PC-3 (cell line): ENCODE data around the gene ZSWIM4. TPM values are rescaled to one million over a fixed set of nuclear protein-coding genes. Genes with fewer than 3 reads are reported as not detected.
"Not testable (repeated sequence)": the region's sequence is repeated elsewhere in the genome, so short reads cannot be mapped to it uniquely, and the experiment has no call there.

Source experiments
- ATAC-seq: fragments of 200-7000 bp; cut with Tn5 transposase; 2 replicates; pipeline ENCODE4 v1.9.1; 2020; ENCODE audit warnings: mild to moderate bottlenecking, moderate library complexity
- BruUV-seq: library from RNA; stranded (reverse); fragments of 400-500 nt; replicated peaks from 2 replicates; lab custom pipeline; 2021; lab: Mats Ljungman, UMichigan
- CTCF ChIA-PET: fragments of 300-600 bp; sonication (Branson Sonifier 250); formaldehyde crosslinking; loops from one replicate; lab custom pipeline; 2022; ENCODE audit warnings: antibody characterized with exemption; lab: Charles Lee
- POLR2A ChIA-PET: fragments of 300-600 bp; sonication (Branson Sonifier 250); formaldehyde crosslinking; loops from one replicate; lab custom pipeline; 2022; ENCODE audit warnings: antibody characterized with exemption; ENCODE audit not compliant: unreplicated experiment; lab: Charles Lee
- DNase-seq: peaks from one replicate; pipeline ENCODE4 v3.0.0-alpha.2; 2015
- H2AFZ ChIP-seq: fragments of 300-600 bp; sonication (generic); 2 replicates; pipeline ENCODE4 v1.6.0; 2016; ENCODE audit warnings: antibody characterized with exemption, low read length
- H3F3A ChIP-seq: fragments of 300-600 bp; sonication (generic); one replicate; pipeline ENCODE4 v1.6.0; 2017; ENCODE audit warnings: antibody characterized with exemption, low read length, control low read depth, mild to moderate bottlenecking; ENCODE audit not compliant: unreplicated experiment
- H3K27ac ChIP-seq: fragments of 300-600 bp; sonication (generic); 2 replicates; pipeline ENCODE4 v1.5.1; 2016; ENCODE audit warnings: mild to moderate bottlenecking, low read length
- H3K27me3 ChIP-seq: fragments of 300-600 bp; sonication (generic); 2 replicates; pipeline ENCODE4 v1.6.1; 2016; ENCODE audit warnings: low read length, mixed read lengths
- H3K36me3 ChIP-seq: fragments of 300-600 bp; sonication (generic); 2 replicates; pipeline ENCODE4 v1.6.1; 2016; ENCODE audit warnings: low read depth, mixed run types, low read length, mixed read lengths
- H3K4me1 ChIP-seq: fragments of 300-600 bp; sonication (generic); 2 replicates; pipeline ENCODE4 v1.5.1; 2016; ENCODE audit warnings: low read length; ENCODE audit not compliant: insufficient read depth
- H3K4me2 ChIP-seq: fragments of 300-600 bp; sonication (generic); 2 replicates; pipeline ENCODE4 v1.6.0; 2016; ENCODE audit warnings: low read length
- H3K4me3 ChIP-seq: fragments of 300-600 bp; sonication (generic); 2 replicates; pipeline ENCODE4 v1.5.1; 2016; ENCODE audit warnings: mild to moderate bottlenecking, low read length, mixed read lengths
- H3K79me2 ChIP-seq: fragments of 300-600 bp; sonication (generic); 2 replicates; pipeline ENCODE4 v1.6.1; 2017; ENCODE audit warnings: low read length, mixed read lengths
- H3K9ac ChIP-seq: fragments of 300-600 bp; sonication (generic); 2 replicates; pipeline ENCODE4 v1.6.0; 2016; ENCODE audit warnings: mild to moderate bottlenecking, low read length
- H3K9me2 ChIP-seq: fragments of 300-600 bp; sonication (generic); replicated peaks from 2 replicates; pipeline ENCODE4 v1.6.1; 2016; ENCODE audit warnings: mixed run types, low read length, mixed read lengths
- H3K9me3 ChIP-seq: fragments of 300-600 bp; sonication (generic); 2 replicates; pipeline ENCODE4 v1.6.1; 2016; ENCODE audit warnings: low read length, mixed read lengths
- H4K20me1 ChIP-seq: fragments of 300-600 bp; sonication (generic); 2 replicates; pipeline ENCODE4 v1.6.1; 2016; ENCODE audit warnings: low read length, mixed read lengths
- CTCF ChIP-seq: fragments of 300-600 bp; sonication (generic); conservative IDR thresholded peaks from 2 replicates; pipeline ENCODE4 v1.5.1; 2017; ENCODE audit warnings: antibody characterized with exemption, low read depth, mild to moderate bottlenecking, low read length
- EZH2 ChIP-seq: fragments of 300-600 bp; sonication (generic); IDR thresholded peaks from one replicate; pipeline ENCODE4 v1.6.1; 2017; ENCODE audit warnings: antibody characterized with exemption, mild to moderate bottlenecking, low read length; ENCODE audit not compliant: unreplicated experiment
- EZH2phosphoT487 ChIP-seq: fragments of 300-600 bp; sonication (generic); IDR thresholded peaks from 2 replicates; pipeline ENCODE4 v1.6.1; 2018; ENCODE audit warnings: mild to moderate bottlenecking, antibody characterized with exemption, low read length, borderline replicate concordance
- intact Hi-C: fragments of 100-400 bp; cut with micrococcal nuclease; formaldehyde crosslinking; loops from 2 replicates; pipeline ENCODE4 v1.9.0; 2023
- total RNA-seq: library from RNA; depleted of rRNA; stranded (reverse); fragments of >200 nt; gene quantifications from 2 replicates; pipeline ENCODE4 v1.2.3, GENCODE V29; 2014

The ZSWIM4 gene
- total RNA-seq, 1 experiment from 2014 or later = 8.0 TPM

GRCh38 chr19:13778398-13778797, 16.8 kb upstream of the ZSWIM4 start:
- no peak for ATAC-seq
- TF ChIP-seq EZH2 (no peak), EZH2phosphoT487 (no peak), CTCF (no peak)
- H2AFZ ChIP-seq = no peak overlapping the region
- H4K20me1 ChIP-seq = 0 out of 2 replicates have a peak, but pooled peaks cover 3% of the 10 kb centered on the region
- peaks cover 3% of the 10 kb centered on the region for H3F3A ChIP-seq
- H3K9me3 ChIP-seq = no peaks in the 10 kb centered on the region
- no peaks in the 10 kb centered on the region for H3K27me3 ChIP-seq
- H3K9me2 ChIP-seq = no peaks in the 10 kb centered on the region
- peaks cover 27% of the 10 kb centered on the region for H3K79me2 ChIP-seq
- H3K4me1 ChIP-seq = peaks cover 14% of the 10 kb centered on the region
- no peak overlapping the region for H3K9ac ChIP-seq
- H3K27ac ChIP-seq = no peak overlapping the region
- no TSS peak for BruUV-seq
- ChIA-PET CTCF (no interaction called here), POLR2A (no interaction called here)
- no peak overlapping the region for H3K4me2 ChIP-seq
- no peak overlapping the region for H3K4me3 ChIP-seq
- intact Hi-C loops = no loop called here
- no peak for DNase-seq
- peaks cover 27% of the 10 kb centered on the region for H3K36me3 ChIP-seq

GRCh38 chr19:13778847-13779246, 16.4 kb upstream of the ZSWIM4 start:
- H3K27me3 ChIP-seq = no peaks in the 10 kb centered on the region
- intact Hi-C loops = no loop called here
- ChIA-PET CTCF (no interaction called here), POLR2A (no interaction called here)
- H2AFZ ChIP-seq = no peak overlapping the region
- no peak overlapping the region for H3K4me3 ChIP-seq
- peaks cover 14% of the 10 kb centered on the region for H3K4me1 ChIP-seq
- H3K79me2 ChIP-seq = peaks cover 27% of the 10 kb centered on the region
- no peak overlapping the region for H3K4me2 ChIP-seq
- 0 out of 2 replicates have a peak, but pooled peaks cover 3% of the 10 kb centered on the region for H4K20me1 ChIP-seq
- TF ChIP-seq EZH2phosphoT487 (no peak), EZH2 (no peak), CTCF (no peak)
- no peaks in the 10 kb centered on the region for H3K9me3 ChIP-seq
- no peak overlapping the region for H3K9ac ChIP-seq
- no TSS peak for BruUV-seq
- ATAC-seq (no peak), DNase-seq (no peak)
- no peaks in the 10 kb centered on the region for H3K9me2 ChIP-seq
- no peak overlapping the region for H3K27ac ChIP-seq
- peaks cover 27% of the 10 kb centered on the region for H3K36me3 ChIP-seq
- H3F3A ChIP-seq = peaks cover 7% of the 10 kb centered on the region

GRCh38 chr19:13779794-13780193, 15.4 kb upstream of the ZSWIM4 start:
- CTCF ChIA-PET, BruUV-seq, POLR2A ChIA-PET, H3K4me2 ChIP-seq, H4K20me1 ChIP-seq, H3K4me3 ChIP-seq, H2AFZ ChIP-seq, H3K9ac ChIP-seq, H3K9me2 ChIP-seq, H3K9me3 ChIP-seq, ATAC-seq, H3F3A ChIP-seq, H3K27me3 ChIP-seq, DNase-seq, H3K27ac ChIP-seq: not testable (repeated sequence)
- Histone ChIP-seq H3K36me3 (peaks cover 27% of the 10 kb centered on the region), H3K4me1 (peaks cover 14% of the 10 kb centered on the region), H3K79me2 (peaks cover 21% of the 10 kb centered on the region)
- intact Hi-C loops = loop anchor here (10.0 kb wide), 1 partner anchor 295 kb away; the partner anchor contains the start of gene MISP3
